Stimulated activated CD4-positive, alpha-beta T cell treated with anti-CD3 and anti-CD28 coated beads, Interleukin-12 subunit alpha, Interleukin-12 subunit beta, amount 100 ng/mL, for 24 hours (primary cell): ENCODE results near the gene PFDN5.
A peak's percentile ranks its signal among the peaks of the same experiment; 100 is the strongest.
"Not testable (repeated sequence)": the region's sequence is repeated elsewhere in the genome, so short reads cannot be mapped to it uniquely, and the experiment has no call there.

ENCODE experiments used
- DNase-seq, 2 experiments: peaks; one replicate each; pipeline ENCODE4 v3.0.0-alpha.2; 2020; ENCODE audit warnings: low read depth in 2 of 2

PFDN5 gene

GRCh38 chr12:53286448-53286847 is 8.9 kb upstream of the PFDN5 start:
- no peak for DNase-seq

- DNase-seq: peak; percentile 37 to 41
These were observed 7.6 kb upstream of the PFDN5 start for GRCh38 chr12:53287741-53288216.

- DNase-seq: no peak
These were observed 7.0 kb upstream of the PFDN5 start for GRCh38 chr12:53288322-53288721.

GRCh38 chr12:53289891-53290290 is 5.5 kb upstream of the PFDN5 start:
- DNase-seq: no peak

- no peak for DNase-seq
These were observed 4.7 kb upstream of the PFDN5 start for GRCh38 chr12:53290661-53291060.

GRCh38 chr12:53292426-53292825 is 2.9 kb upstream of the PFDN5 start:
- no peak for DNase-seq

GRCh38 chr12:53295891-53296219 is 513 bp downstream of the PFDN5 start:
- no peak for DNase-seq

- not testable (repeated sequence) for DNase-seq
These were observed 1.8 kb downstream of the PFDN5 start for GRCh38 chr12:53297106-53297505.

- no peak for DNase-seq
These were observed 2.8 kb downstream of the PFDN5 start for GRCh38 chr12:53298164-53298563.

GRCh38 chr12:53299101-53299453 is 3.7 kb downstream of the PFDN5 start:
- DNase-seq: peak in 1 of 2 experiments; percentile 24

GRCh38 chr12:53299454-53300180 is 4.3 kb downstream of the PFDN5 start, which contains the start of gene MYG1:
MYG1 (plus strand) TSS chr12:53299695; CDS start chr12:53299738, 43 bp downstream.
- DNase-seq: peak; percentile 77 to 80

- peak in 1 of 2 experiments; percentile 13 for DNase-seq
These were observed 4.8 kb downstream of the PFDN5 start for GRCh38 chr12:53300187-53300586.

GRCh38 chr12:53302903-53303302 is 7.6 kb downstream of the PFDN5 start:
- DNase-seq: no peak

- DNase-seq: no peak
These were observed 11.5 kb downstream of the PFDN5 start for GRCh38 chr12:53306826-53307225.

GRCh38 chr12:53308276-53308675 is 12.9 kb downstream of the PFDN5 start:
- no peak for DNase-seq

- no peak for DNase-seq
These were observed 18.7 kb downstream of the PFDN5 start for GRCh38 chr12:53313996-53314395.

- no peak for DNase-seq
These were observed 25.2 kb downstream of the PFDN5 start for GRCh38 chr12:53320352-53321195.

- peak; percentile 18 to 38 for DNase-seq
These were observed 28.9 kb downstream of the PFDN5 start for GRCh38 chr12:53324113-53324778.

- peak; percentile 76 to 89 for DNase-seq
These were observed 29.6 kb downstream of the PFDN5 start for GRCh38 chr12:53324779-53325510.

- DNase-seq: no peak
These were observed 30.2 kb downstream of the PFDN5 start for GRCh38 chr12:53325511-53326061.

- no peak for DNase-seq
These were observed 31.3 kb downstream of the PFDN5 start for GRCh38 chr12:53326460-53327185.
